IMR-90 (cell line): ENCODE results near the gene OSBP2. TPM values are rescaled to one million over a fixed set of nuclear protein-coding genes. Genes with fewer than 3 reads are reported as not detected.

Source experiments
- ATAC-seq: fragments of 200-7000 bp; cut with Tn5 transposase; 2 replicates; pipeline ENCODE4 v1.9.1; 2020; ENCODE audit warnings: low read depth, mild to moderate bottlenecking, moderate library complexity
- BruUV-seq: library from RNA; stranded (reverse); fragments of 400-500 nt; replicated peaks from 2 replicates; lab custom pipeline; 2021; lab: Mats Ljungman, UMichigan
- CTCF ChIA-PET: fragments of 300-600 bp; formaldehyde crosslinking; extraction: SDS; loops from one replicate; lab custom pipeline; 2021; ENCODE audit warnings: antibody characterized with exemption; lab: Yijun Ruan, JAX
- POLR2A ChIA-PET: fragments of 300-600 bp; sonication (Branson Sonifier 250); formaldehyde crosslinking; loops from one replicate; lab custom pipeline; 2022; ENCODE audit warnings: antibody characterized with exemption; ENCODE audit not compliant: unreplicated experiment; lab: Charles Lee
- DNase-seq: peaks from one replicate; pipeline ENCODE4 v3.0.0; 2013
- H2AFZ ChIP-seq: replicated peaks from 2 replicates; pipeline ENCODE3; 2013; ENCODE audit warnings: low read length, mild to moderate bottlenecking; ENCODE audit not compliant: poor library complexity
- H2AK5ac ChIP-seq: 2 replicates; pipeline ENCODE4 v1.6.1; 2013; ENCODE audit warnings: low read depth, low read length, inconsistent platforms
- H2AK9ac ChIP-seq: replicated peaks from 2 replicates; pipeline ENCODE3; 2013; ENCODE audit warnings: mild to moderate bottlenecking, low read depth, low read length, moderate library complexity; ENCODE audit not compliant: poor library complexity
- H2BK120ac ChIP-seq: 2 replicates; pipeline ENCODE4 v1.6.1; 2013; ENCODE audit warnings: low read depth, low read length, inconsistent platforms
- H2BK15ac ChIP-seq: 3 replicates; pipeline ENCODE4 v1.6.1; 2013; ENCODE audit warnings: low read depth, low read length, inconsistent platforms
- H2BK20ac ChIP-seq: 2 replicates; pipeline ENCODE4 v1.6.1; 2013; ENCODE audit warnings: low read depth, mild to moderate bottlenecking, inconsistent platforms, low read length, moderate library complexity
- H2BK5ac ChIP-seq: 2 replicates; pipeline ENCODE4 v1.6.1; 2013; ENCODE audit warnings: mild to moderate bottlenecking, low read depth, low read length, inconsistent platforms; ENCODE audit not compliant: poor library complexity, severe bottlenecking
- H3K14ac ChIP-seq: replicated peaks from 2 replicates; pipeline ENCODE4 v1.6.1; 2013; ENCODE audit warnings: low read depth, low read length, inconsistent platforms
- H3K18ac ChIP-seq: 2 replicates; pipeline ENCODE4 v1.6.1; 2013; ENCODE audit warnings: low read depth, low read length, control low read depth
- H3K23ac ChIP-seq: 2 replicates; pipeline ENCODE4 v1.6.1; 2013; ENCODE audit warnings: low read depth, low read length, inconsistent platforms
- H3K27ac ChIP-seq: 2 replicates; pipeline ENCODE4 v1.5.1; 2013; ENCODE audit warnings: mild to moderate bottlenecking, control low read depth, low read length; ENCODE audit not compliant: insufficient read depth
- H3K27me3 ChIP-seq: 2 replicates; pipeline ENCODE4 v1.6.1; 2013; ENCODE audit warnings: low read length; ENCODE audit not compliant: control insufficient read depth, insufficient read depth
- H3K36me3 ChIP-seq: 2 replicates; pipeline ENCODE4 v1.6.1; 2013; ENCODE audit warnings: low read length, mixed read lengths; ENCODE audit not compliant: control insufficient read depth, insufficient read depth
- H3K4ac ChIP-seq: 2 replicates; pipeline ENCODE4 v1.6.1; 2013; ENCODE audit warnings: low read depth, low read length, inconsistent platforms
- H3K4me1 ChIP-seq: 2 replicates; pipeline ENCODE4 v1.6.1; 2013; ENCODE audit warnings: low read length, mixed read lengths; ENCODE audit not compliant: control insufficient read depth, insufficient read depth
- H3K4me2 ChIP-seq: 2 replicates; pipeline ENCODE4 v1.6.1; 2013; ENCODE audit warnings: low read depth, mild to moderate bottlenecking, control low read depth, low read length, moderate library complexity
- H3K4me3 ChIP-seq: 2 replicates; pipeline ENCODE4 v1.5.1; 2013; ENCODE audit warnings: low read depth, mild to moderate bottlenecking, control low read depth, low read length, moderate library complexity; ENCODE audit not compliant: insufficient read depth
- H3K56ac ChIP-seq: 2 replicates; pipeline ENCODE4 v1.6.1; 2013; ENCODE audit warnings: low read length, inconsistent platforms; ENCODE audit not compliant: insufficient read depth; ENCODE audit errors: extremely low read depth
- H3K79me1 ChIP-seq, 2 experiments: 2 replicates each; pipeline ENCODE4 v1.6.1; 2013; ENCODE audit warnings: low read length in 2 of 2, inconsistent platforms in 1 of 2, low read depth in 1 of 2
- H3K9ac ChIP-seq: 2 replicates; pipeline ENCODE4 v1.6.1; 2013; ENCODE audit warnings: low read depth, low read length, control low read depth
- H3K9me1 ChIP-seq: 2 replicates; pipeline ENCODE4 v1.6.1; 2013; ENCODE audit warnings: low read length, inconsistent platforms; ENCODE audit not compliant: insufficient read depth
- H3K9me3 ChIP-seq: 2 replicates; pipeline ENCODE4 v1.6.1; 2013; ENCODE audit warnings: low read length; ENCODE audit not compliant: control insufficient read depth, insufficient read depth
- H4K20me1 ChIP-seq: 2 replicates; pipeline ENCODE4 v1.6.1; 2013; ENCODE audit warnings: low read length, inconsistent platforms; ENCODE audit not compliant: insufficient read depth
- H4K5ac ChIP-seq: 2 replicates; pipeline ENCODE4 v1.6.1; 2013; ENCODE audit warnings: mild to moderate bottlenecking, low read depth, low read length, control low read depth
- H4K8ac ChIP-seq, 2 experiments: 2 replicates each; pipeline ENCODE4 v1.6.1; 2013; ENCODE audit warnings: low read depth in 2 of 2, low read length in 2 of 2, control low read depth in 1 of 2, inconsistent platforms in 1 of 2
- H4K91ac ChIP-seq: 2 replicates; pipeline ENCODE4 v1.6.1; 2013; ENCODE audit warnings: low read depth, low read length, inconsistent platforms; ENCODE audit not compliant: insufficient read depth
- POLR2A ChIP-seq: IDR thresholded peaks from 2 replicates; pipeline ENCODE4 v1.6.1; 2012; ENCODE audit warnings: mild to moderate bottlenecking, low read depth, low read length
- RCOR1 ChIP-seq: IDR thresholded peaks from 2 replicates; pipeline ENCODE4 v1.6.1; 2012; ENCODE audit warnings: mild to moderate bottlenecking, low read length, improper control_type of control experiment; ENCODE audit not compliant: insufficient replicate concordance
- SMC3 ChIP-seq: fragments of 150-350 bp; IDR thresholded peaks from 2 replicates; pipeline ENCODE4 v1.6.1; 2016; ENCODE audit warnings: low read depth, mild to moderate bottlenecking, antibody characterized with exemption, low read length, moderate library complexity
- WGBS, 2 experiments: methylation state at CpG; one replicate each; pipeline versions ENCODE4 v1.1.5 to v1.1.7; 2013; ENCODE audit warnings: missing lambda C conversion rate in 2 of 2; ENCODE audit not compliant: insufficient read length in 1 of 2; ENCODE audit errors: extremely low coverage in 2 of 2; 5-methylcytosine and 5-hydroxymethylcytosine counted together
- dilution Hi-C: fragments of 300-500 bp; cut with HindIII; formaldehyde crosslinking; loops from one replicate; pipeline ENCODE4 v1.14.3; 2018; ENCODE audit warnings: low sequenced_read_pairs; ENCODE audit not compliant: unreplicated experiment
- in situ Hi-C: fragments of 300-500 bp; cut with MboI; formaldehyde crosslinking; loops from 3 replicates; pipeline ENCODE4 v1.14.3; 2019; ENCODE audit warnings: low sequenced_read_pairs, inconsistent platforms, mixed read lengths
- intact Hi-C: fragments of 100-400 bp; cut with micrococcal nuclease; formaldehyde crosslinking; loops from 2 replicates; pipeline ENCODE4 v1.10.0; 2022
- polyA plus RNA-seq, 3 experiments: library from polyadenylated mRNA; depleted of rRNA; stranded (reverse); fragments of >200 nt; gene quantifications; 2 replicates each; pipeline ENCODE4 v1.2.3, GENCODE V29; 2012; ENCODE audit warnings: low replicate concordance in 1 of 3
- total RNA-seq: library from RNA; depleted of rRNA; stranded (reverse); fragments of >200 nt; gene quantifications from 2 replicates; pipeline ENCODE4 v1.2.3, GENCODE V29; 2012
- TF ChIP-seq, protein P1 (sequence below): fragments of 150-350 bp; IDR thresholded peaks from 2 replicates; pipeline ENCODE4 v1.6.1; 2016; ENCODE audit warnings: low read depth, mild to moderate bottlenecking, low read length, moderate library complexity, borderline replicate concordance
- TF ChIP-seq, protein P2 (sequence below): conservative IDR thresholded peaks from 2 replicates; pipeline ENCODE4 v1.5.1; 2012; ENCODE audit warnings: mild to moderate bottlenecking, low read depth, low read length, improper control_type of control experiment

The OSBP2 gene
- total and polyA plus RNA-seq, 2 of the 4 experiments (the other 2 are of a cell fraction): 1.8 to 2.2 TPM

DNA sequence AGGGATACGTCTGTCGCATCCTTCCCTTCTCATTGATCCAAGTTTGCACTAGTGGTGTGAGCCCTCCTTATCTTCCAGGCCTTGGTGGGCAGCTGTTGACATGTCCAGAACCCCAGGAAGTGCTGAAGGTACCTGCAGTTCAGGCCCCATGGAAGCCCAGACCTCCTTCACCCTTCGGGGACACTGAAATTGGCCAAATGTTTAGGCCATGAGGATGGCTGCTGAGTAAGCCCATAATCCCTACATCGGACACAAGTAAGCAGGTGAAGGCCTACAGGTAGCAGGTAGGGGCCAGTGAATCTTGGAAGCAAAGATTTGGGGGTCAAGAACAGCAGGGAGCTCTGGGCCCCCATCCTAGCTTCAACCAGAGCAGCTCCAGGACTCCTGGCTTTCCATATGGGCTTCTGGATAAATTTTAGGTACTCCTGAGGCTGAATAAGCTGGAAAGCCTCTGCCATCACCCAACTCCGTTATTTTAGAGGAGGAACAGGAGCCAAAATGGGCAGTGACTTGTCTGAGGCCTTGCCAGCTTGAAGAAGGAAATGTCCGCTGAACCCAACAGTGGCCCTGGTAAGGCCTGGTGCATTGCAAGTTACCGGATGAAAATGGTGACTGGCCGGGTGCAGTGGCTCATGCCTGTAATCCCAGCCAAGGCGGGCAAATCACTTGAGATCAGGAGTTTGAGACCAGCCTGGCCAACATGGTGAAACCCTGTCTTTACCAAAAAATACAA, 228.7 kb downstream of the OSBP2 start:
- Histone ChIP-seq H3K4ac (no peak overlapping the region), H3K4me3 (no peak overlapping the region), H3K9ac (no peak overlapping the region), H2AFZ (no peak overlapping the region), H2BK120ac (no peak overlapping the region), H2AK9ac (no peak overlapping the region), H3K9me1 (no peaks in the 10 kb centered on the region; the same call in 1 of the 2 replicates), H4K5ac (no peak overlapping the region), H2BK5ac (no peak overlapping the region), H3K4me1 (no peaks in the 10 kb centered on the region; the same call in 1 of the 2 replicates), H3K23ac (no peak overlapping the region), H3K27me3 (no peaks in the 10 kb centered on the region), H2BK15ac (no peak overlapping the region), H3K27ac (no peak overlapping the region), H2BK20ac (no peak overlapping the region), H4K8ac (no peak overlapping the region), H3K4me2 (no peak overlapping the region), H2AK5ac (no peak overlapping the region), H4K91ac (no peak overlapping the region), H3K79me1 (no peaks in the 10 kb centered on the region; a peak in 1 of 4 replicates), H4K20me1 (no peaks in the 10 kb centered on the region; the same call in 1 of the 2 replicates), H3K14ac (no peak overlapping the region), H3K56ac (no peak overlapping the region), H3K9me3 (no peaks in the 10 kb centered on the region), H3K36me3 (peaks cover 33% of the 10 kb centered on the region), H3K18ac (no peak overlapping the region)
- intact Hi-C loops (no loop called here), in situ Hi-C loops (loop anchor here (5.0 to 10.0 kb wide), 2 partner anchors 161 to 289 kb away; partner anchors contain the start of gene SLC35E4), dilution Hi-C loops (no loop called here)
- no peak for ATAC-seq
- BruUV-seq: no TSS peak
- ChIA-PET POLR2A (no interaction called here), CTCF (no interaction called here)
- TF ChIP-seq, protein P1, sequence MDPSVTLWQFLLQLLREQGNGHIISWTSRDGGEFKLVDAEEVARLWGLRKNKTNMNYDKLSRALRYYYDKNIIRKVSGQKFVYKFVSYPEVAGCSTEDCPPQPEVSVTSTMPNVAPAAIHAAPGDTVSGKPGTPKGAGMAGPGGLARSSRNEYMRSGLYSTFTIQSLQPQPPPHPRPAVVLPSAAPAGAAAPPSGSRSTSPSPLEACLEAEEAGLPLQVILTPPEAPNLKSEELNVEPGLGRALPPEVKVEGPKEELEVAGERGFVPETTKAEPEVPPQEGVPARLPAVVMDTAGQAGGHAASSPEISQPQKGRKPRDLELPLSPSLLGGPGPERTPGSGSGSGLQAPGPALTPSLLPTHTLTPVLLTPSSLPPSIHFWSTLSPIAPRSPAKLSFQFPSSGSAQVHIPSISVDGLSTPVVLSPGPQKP: no peak
- TF ChIP-seq POLR2A: no peak
- no peak for TF ChIP-seq RCOR1
- TF ChIP-seq, protein P2, sequence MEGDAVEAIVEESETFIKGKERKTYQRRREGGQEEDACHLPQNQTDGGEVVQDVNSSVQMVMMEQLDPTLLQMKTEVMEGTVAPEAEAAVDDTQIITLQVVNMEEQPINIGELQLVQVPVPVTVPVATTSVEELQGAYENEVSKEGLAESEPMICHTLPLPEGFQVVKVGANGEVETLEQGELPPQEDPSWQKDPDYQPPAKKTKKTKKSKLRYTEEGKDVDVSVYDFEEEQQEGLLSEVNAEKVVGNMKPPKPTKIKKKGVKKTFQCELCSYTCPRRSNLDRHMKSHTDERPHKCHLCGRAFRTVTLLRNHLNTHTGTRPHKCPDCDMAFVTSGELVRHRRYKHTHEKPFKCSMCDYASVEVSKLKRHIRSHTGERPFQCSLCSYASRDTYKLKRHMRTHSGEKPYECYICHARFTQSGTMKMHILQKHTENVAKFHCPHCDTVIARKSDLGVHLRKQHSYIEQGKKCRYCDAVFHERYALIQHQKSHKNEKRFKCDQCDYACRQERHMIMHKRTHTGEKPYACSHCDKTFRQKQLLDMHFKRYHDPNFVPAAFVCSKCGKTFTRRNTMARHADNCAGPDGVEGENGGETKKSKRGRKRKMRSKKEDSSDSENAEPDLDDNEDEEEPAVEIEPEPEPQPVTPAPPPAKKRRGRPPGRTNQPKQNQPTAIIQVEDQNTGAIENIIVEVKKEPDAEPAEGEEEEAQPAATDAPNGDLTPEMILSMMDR: no peak
- TF ChIP-seq SMC3: no peak
- WGBS, 2 experiments: 100% methylated on average over 1 of the region's 9 CpGs; no CpG with 5 or more reads in 1 of the 2 experiments
- no peak for DNase-seq
